Activated naive CD4-positive, alpha-beta T cell treated with anti-CD3 and anti-CD28 coated beads, Interleukin-2, amount 50 U/mL, for 72 hours (primary cell): ENCODE results near the gene GIPR. TPM values are rescaled to one million over a fixed set of nuclear protein-coding genes. Genes with fewer than 3 reads are reported as not detected.

ENCODE experiments used
- total RNA-seq, 2 donors: library from RNA; stranded (reverse); gene quantifications; one replicate each; pipeline ENCODE4 v1.2.3, GENCODE V29; 2022

Gene GIPR
- total RNA-seq, 2 donors from 2014 or later, result 7.0 to 15.7 TPM

Other genes starting within 250 kb of the GIPR start
- gene ERCC1, start 244.3 kb upstream of the GIPR start, total RNA-seq, result 10 to 100 TPM in 1 of 2 donors, 1 to 10 TPM in 1; 9.7 to 60.7 TPM
- 10 to 100 TPM; 19.9 to 37.6 TPM for gene FOSB, start 200.2 kb upstream of the GIPR start, total RNA-seq
- 1 to 10 TPM; 3.2 to 5.1 TPM for gene RTN2, start 171.2 kb upstream of the GIPR start, total RNA-seq
- gene PPM1N, start 169.8 kb upstream of the GIPR start, total RNA-seq, result 1 to 10 TPM; 1.5 to 7.4 TPM
- 100 to 1,000 TPM in 1 of 2 donors, 10 to 100 TPM in 1; 76.8 to 156 TPM for gene VASP, start 160.7 kb upstream of the GIPR start, total RNA-seq
- gene OPA3, start 83.4 kb upstream of the GIPR start, total RNA-seq, result 10 to 100 TPM; 16.6 to 16.7 TPM
- under 1 TPM in 1 of 2 donors, not detected in 1; 0.09 TPM for gene GPR4, start 66.0 kb upstream of the GIPR start, total RNA-seq
- 100 to 1,000 TPM; 142 to 161 TPM for gene EML2, start 28.8 kb upstream of the GIPR start, total RNA-seq
- 100 to 1,000 TPM; 755 to 839 TPM for gene SNRPD2, start 23.7 kb downstream of the GIPR start, total RNA-seq
- 10 to 100 TPM; 21.0 to 30.6 TPM for gene QPCTL, start 24.4 kb downstream of the GIPR start, total RNA-seq
- 10 to 100 TPM; 40.1 to 47.9 TPM for gene FBXO46, start 62.7 kb downstream of the GIPR start, total RNA-seq
- under 1 TPM in 1 of 2 donors, not detected in 1; 0.48 TPM for gene MEIOSIN, start 65.2 kb downstream of the GIPR start, total RNA-seq
- gene SIX5, start 101.0 kb downstream of the GIPR start, total RNA-seq, result 1 to 10 TPM; 2.7 to 4.3 TPM
- gene DMPK, start 114.3 kb downstream of the GIPR start, total RNA-seq, result 10 to 100 TPM; 11.1 to 13.8 TPM
- gene DMWD, start 124.6 kb downstream of the GIPR start, total RNA-seq, result 10 to 100 TPM; 20.4 to 20.5 TPM
- gene RSPH6A, start 147.1 kb downstream of the GIPR start, total RNA-seq, result under 1 TPM; 0.14 to 0.39 TPM
- gene SYMPK, start 194.9 kb downstream of the GIPR start, total RNA-seq, result 100 to 1,000 TPM in 1 of 2 donors, 10 to 100 TPM in 1; 85.8 to 118 TPM
- gene FOXA3, start 196.1 kb downstream of the GIPR start, total RNA-seq, result 1 to 10 TPM in 1 of 2 donors, under 1 TPM in 1; 0.46 to 1.3 TPM
- 10 to 100 TPM; 14.9 to 15.6 TPM for gene IRF2BP1, start 217.9 kb downstream of the GIPR start, total RNA-seq
- gene MYPOP, start 234.4 kb downstream of the GIPR start, total RNA-seq, result 1 to 10 TPM; 8.3 to 9.1 TPM
- gene NANOS2, start 246.6 kb downstream of the GIPR start, total RNA-seq, result not detected